ENCODE results near the gene FUT6.

FUT6 gene

DNA sequence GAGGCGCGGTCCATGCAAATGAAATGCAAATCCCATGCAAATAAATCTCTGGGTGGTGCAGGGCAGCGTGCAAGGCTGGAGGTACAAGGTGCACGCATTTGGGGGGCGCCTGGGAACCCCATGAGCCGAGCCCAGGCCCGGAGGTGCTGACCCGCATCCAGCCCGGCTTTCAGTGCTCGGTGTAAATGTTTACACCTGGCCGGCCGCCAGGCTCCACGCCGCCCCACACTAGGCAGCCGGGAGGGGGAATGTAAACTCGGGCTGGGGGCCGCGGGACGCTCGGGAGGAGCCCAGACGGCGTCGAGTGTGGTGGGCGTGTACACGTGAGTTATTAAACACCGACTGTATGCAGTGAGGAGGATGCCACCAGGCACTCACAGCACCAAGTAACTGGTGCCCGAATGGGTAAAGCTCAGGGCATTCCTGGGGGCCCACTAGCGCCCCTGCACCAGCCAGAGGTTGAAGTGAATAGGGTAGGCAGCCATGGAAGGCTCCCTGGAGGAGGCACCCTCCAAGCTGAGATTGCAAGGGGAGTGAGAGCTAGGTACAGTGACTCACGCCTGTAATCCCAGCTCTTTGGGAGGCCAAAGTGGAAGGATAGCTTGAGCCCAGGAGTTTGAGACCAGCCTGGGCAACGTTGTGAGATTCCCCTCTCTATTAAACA lies 17.2 kb downstream of the FUT6 start:
- no peaks in the 10 kb centered on the region for H3K9me3 ChIP-seq (ENCODE audit: insufficient read depth, low read depth, low read length)
- no peak overlapping the region for H3K9ac ChIP-seq (ENCODE audit: low read depth, low read length)
- no peak overlapping the region for H3K27ac ChIP-seq (ENCODE audit: low read length)
- H3K27me3 ChIP-seq (ENCODE audit: insufficient read depth, low read length): no peaks in the 10 kb centered on the region
- H3K4me3 ChIP-seq (ENCODE audit: low read length): no peak overlapping the region
- no peaks in the 10 kb centered on the region for H3K36me3 ChIP-seq (ENCODE audit: insufficient read depth, low read depth, low read length)
- no peaks in the 10 kb centered on the region for H3K4me1 ChIP-seq (ENCODE audit: insufficient read depth, low read length)

- Histone ChIP-seq H3K4me3 (ENCODE audit: low read length) (no peak overlapping the region), H3K36me3 (ENCODE audit: insufficient read depth, low read depth, low read length) (no peaks in the 10 kb centered on the region), H3K27ac (ENCODE audit: low read length) (no peak overlapping the region), H3K27me3 (ENCODE audit: insufficient read depth, low read length) (no peaks in the 10 kb centered on the region), H3K4me1 (ENCODE audit: insufficient read depth, low read length) (no peaks in the 10 kb centered on the region), H3K9me3 (ENCODE audit: insufficient read depth, low read depth, low read length) (no peaks in the 10 kb centered on the region), H3K9ac (ENCODE audit: low read depth, low read length) (no peak overlapping the region)
Measured at GRCh38 chr19:5821521-5822180, 17.9 kb downstream of the FUT6 start.

GRCh38 chr19:5820785-5821184 lies 18.7 kb downstream of the FUT6 start:
- no peaks in the 10 kb centered on the region for H3K27me3 ChIP-seq (ENCODE audit: insufficient read depth, low read length)
- no peaks in the 10 kb centered on the region for H3K9me3 ChIP-seq (ENCODE audit: insufficient read depth, low read depth, low read length)
- H3K36me3 ChIP-seq (ENCODE audit: insufficient read depth, low read depth, low read length): no peaks in the 10 kb centered on the region
- no peak overlapping the region for H3K9ac ChIP-seq (ENCODE audit: low read depth, low read length)
- H3K27ac ChIP-seq (ENCODE audit: low read length): no peak overlapping the region
- H3K4me3 ChIP-seq (ENCODE audit: low read length): no peak overlapping the region
- no peaks in the 10 kb centered on the region for H3K4me1 ChIP-seq (ENCODE audit: insufficient read depth, low read length)

DNA sequence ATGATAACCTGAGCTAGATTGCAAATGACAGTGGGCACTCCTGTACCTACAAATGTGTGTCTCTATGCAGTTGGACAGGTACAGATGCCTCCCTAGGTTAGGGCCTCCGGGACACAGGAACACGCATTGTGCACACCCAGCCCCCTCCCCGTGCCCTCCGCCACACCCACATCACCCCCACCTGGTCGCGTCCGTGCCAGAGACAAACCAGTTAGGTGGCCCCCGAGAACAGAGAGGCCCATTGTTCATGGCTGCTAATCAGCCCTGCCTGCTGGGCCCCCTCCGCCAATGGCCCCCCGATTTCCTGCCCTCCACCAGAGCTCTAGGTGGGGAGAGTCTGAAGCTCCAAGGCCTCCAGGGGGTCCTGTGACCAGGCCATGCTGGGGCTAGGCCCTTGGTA lies 20.9 kb downstream of the FUT6 start:
- no peaks in the 10 kb centered on the region for H3K4me1 ChIP-seq (ENCODE audit: insufficient read depth, low read length)
- H3K4me3 ChIP-seq (ENCODE audit: low read length): no peak overlapping the region
- no peak overlapping the region for H3K27ac ChIP-seq (ENCODE audit: low read length)
- no peaks in the 10 kb centered on the region for H3K27me3 ChIP-seq (ENCODE audit: insufficient read depth, low read length)
- no peaks in the 10 kb centered on the region for H3K9me3 ChIP-seq (ENCODE audit: insufficient read depth, low read depth, low read length)
- H3K9ac ChIP-seq (ENCODE audit: low read depth, low read length): no peak overlapping the region
- no peaks in the 10 kb centered on the region for H3K36me3 ChIP-seq (ENCODE audit: insufficient read depth, low read depth, low read length)

DNA sequence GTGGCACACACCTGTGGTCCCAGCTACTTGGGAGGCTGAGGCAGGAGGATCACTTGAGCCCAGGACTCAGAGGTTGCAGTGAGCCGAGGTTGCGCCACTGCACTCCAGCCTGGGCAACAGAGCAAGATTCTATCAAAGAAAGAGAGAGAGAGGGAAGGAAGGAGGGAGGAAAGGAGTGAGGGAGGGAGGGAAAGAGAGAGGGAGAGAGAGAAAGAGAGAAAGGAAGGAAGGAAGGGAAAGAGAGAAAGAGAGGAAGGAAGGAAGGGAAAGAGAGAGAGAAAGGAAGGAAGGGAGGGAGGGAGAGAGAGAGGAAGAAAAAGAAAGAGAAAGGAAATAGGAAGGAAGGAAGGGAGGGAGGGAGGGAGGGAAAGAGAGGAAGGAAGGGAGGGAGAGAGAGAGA lies 22.3 kb downstream of the FUT6 start:
- no peak overlapping the region for H3K9ac ChIP-seq (ENCODE audit: low read depth, low read length)
- H3K27ac ChIP-seq (ENCODE audit: low read length): no peak overlapping the region
- no peaks in the 10 kb centered on the region for H3K27me3 ChIP-seq (ENCODE audit: insufficient read depth, low read length)
- H3K36me3 ChIP-seq (ENCODE audit: insufficient read depth, low read depth, low read length): no peaks in the 10 kb centered on the region
- H3K9me3 ChIP-seq (ENCODE audit: insufficient read depth, low read depth, low read length): no peaks in the 10 kb centered on the region
- no peaks in the 10 kb centered on the region for H3K4me1 ChIP-seq (ENCODE audit: insufficient read depth, low read length)
- no peak overlapping the region for H3K4me3 ChIP-seq (ENCODE audit: low read length)

- Histone ChIP-seq H3K36me3 (ENCODE audit: insufficient read depth, low read depth, low read length) (no peaks in the 10 kb centered on the region), H3K27ac (ENCODE audit: low read length) (no peak overlapping the region), H3K27me3 (ENCODE audit: insufficient read depth, low read length) (no peaks in the 10 kb centered on the region), H3K9me3 (ENCODE audit: insufficient read depth, low read depth, low read length) (no peaks in the 10 kb centered on the region), H3K4me3 (ENCODE audit: low read length) (no peak overlapping the region), H3K4me1 (ENCODE audit: insufficient read depth, low read length) (no peaks in the 10 kb centered on the region), H3K9ac (ENCODE audit: low read depth, low read length) (no peak overlapping the region)
Measured at GRCh38 chr19:5814852-5815246, 24.7 kb downstream of the FUT6 start.

GRCh38 chr19:5814123-5814851 lies 25.2 kb downstream of the FUT6 start:
- H3K27ac ChIP-seq (ENCODE audit: low read length): no peak overlapping the region
- H3K9ac ChIP-seq (ENCODE audit: low read depth, low read length): no peak overlapping the region
- no peaks in the 10 kb centered on the region for H3K36me3 ChIP-seq (ENCODE audit: insufficient read depth, low read depth, low read length)
- H3K9me3 ChIP-seq (ENCODE audit: insufficient read depth, low read depth, low read length): no peaks in the 10 kb centered on the region
- no peaks in the 10 kb centered on the region for H3K4me1 ChIP-seq (ENCODE audit: insufficient read depth, low read length)
- no peaks in the 10 kb centered on the region for H3K27me3 ChIP-seq (ENCODE audit: insufficient read depth, low read length)
- no peak overlapping the region for H3K4me3 ChIP-seq (ENCODE audit: low read length)

DNA sequence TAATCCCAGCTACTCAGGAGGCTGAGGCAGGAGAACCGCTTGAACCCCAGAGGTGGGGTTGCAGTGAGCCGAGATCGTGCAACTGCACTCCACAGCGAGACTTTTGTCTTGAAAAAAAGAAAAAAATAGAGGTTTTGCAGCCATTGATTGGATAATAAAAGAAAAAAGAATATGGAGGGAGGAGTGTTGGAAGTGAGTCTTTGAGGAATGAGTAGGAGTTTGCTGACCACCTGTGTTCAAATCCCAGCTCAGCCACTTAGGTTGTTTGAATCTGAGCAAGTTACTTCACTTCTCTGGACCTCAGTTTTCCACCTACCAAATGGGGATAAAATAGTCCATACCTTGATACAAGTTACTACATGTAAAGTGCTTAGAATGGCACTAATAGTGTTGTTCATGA lies 28.4 kb downstream of the FUT6 start:
- Histone ChIP-seq H3K4me1 (ENCODE audit: insufficient read depth, low read length) (no peaks in the 10 kb centered on the region; the same call in 1 of the 2 replicates), H3K27me3 (ENCODE audit: insufficient read depth, low read length) (peaks cover 7% of the 10 kb centered on the region; the same call in 1 of the 2 replicates), H3K4me3 (ENCODE audit: low read length) (no peak overlapping the region), H3K36me3 (ENCODE audit: insufficient read depth, low read depth, low read length) (no peaks in the 10 kb centered on the region), H3K9me3 (ENCODE audit: insufficient read depth, low read depth, low read length) (no peaks in the 10 kb centered on the region), H3K9ac (ENCODE audit: low read depth, low read length) (no peak overlapping the region), H3K27ac (ENCODE audit: low read length) (no peak overlapping the region)

GRCh38 chr19:5809469-5809868 lies 30.0 kb downstream of the FUT6 start:
- no peak overlapping the region for H3K9ac ChIP-seq (ENCODE audit: low read depth, low read length)

DNA sequence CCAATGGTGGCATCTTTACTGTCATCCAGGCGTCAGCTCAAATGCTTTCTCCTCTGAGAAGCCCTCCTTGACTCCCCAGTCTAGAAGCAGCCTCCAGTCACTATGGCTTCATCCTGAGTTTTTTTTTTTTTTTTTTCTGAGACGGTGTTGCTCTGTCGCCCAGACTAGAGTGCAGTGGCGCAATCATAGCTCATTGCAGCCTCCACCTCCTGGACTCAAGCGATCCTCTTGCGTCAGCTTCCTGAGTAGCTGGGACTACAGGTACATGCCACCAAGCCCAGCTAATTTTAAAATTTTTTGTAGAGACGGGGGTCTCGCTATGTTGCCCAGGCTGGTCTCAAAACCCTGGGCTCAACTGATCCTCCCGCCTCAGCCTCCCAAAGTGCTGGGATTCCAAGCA lies 30.4 kb downstream of the FUT6 start:
- no peaks in the 10 kb centered on the region for H3K36me3 ChIP-seq (ENCODE audit: insufficient read depth, low read depth, low read length)
- H3K4me1 ChIP-seq (ENCODE audit: insufficient read depth, low read length): no peaks in the 10 kb centered on the region; the same call in 1 of the 2 replicates
- no peaks in the 10 kb centered on the region for H3K9me3 ChIP-seq (ENCODE audit: insufficient read depth, low read depth, low read length)
- H3K4me3 ChIP-seq (ENCODE audit: low read length): no peak overlapping the region
- no peak overlapping the region for H3K9ac ChIP-seq (ENCODE audit: low read depth, low read length)
- peaks cover 14% of the 10 kb centered on the region; the same call in 1 of the 2 replicates for H3K27me3 ChIP-seq (ENCODE audit: insufficient read depth, low read length)
- H3K27ac ChIP-seq (ENCODE audit: low read length): no peak overlapping the region

More at GRCh38 chr19:5809469-5809868, 30.0 kb downstream of the FUT6 start:
- Histone ChIP-seq H3K4me1 (ENCODE audit: insufficient read depth, low read length) (no peaks in the 10 kb centered on the region; the same call in 1 of the 2 replicates), H3K27me3 (ENCODE audit: insufficient read depth, low read length) (peaks cover 14% of the 10 kb centered on the region; the same call in 1 of the 2 replicates), H3K9me3 (ENCODE audit: insufficient read depth, low read depth, low read length) (no peaks in the 10 kb centered on the region), H3K36me3 (ENCODE audit: insufficient read depth, low read depth, low read length) (no peaks in the 10 kb centered on the region), H3K4me3 (ENCODE audit: low read length) (no peak overlapping the region), H3K27ac (ENCODE audit: low read length) (no peak overlapping the region)

- Histone ChIP-seq H3K4me1 (ENCODE audit: insufficient read depth, low read length) (no peaks in the 10 kb centered on the region; the same call in 1 of the 2 replicates), H3K9ac (ENCODE audit: low read depth, low read length) (no peak overlapping the region), H3K9me3 (ENCODE audit: insufficient read depth, low read depth, low read length) (no peaks in the 10 kb centered on the region), H3K27me3 (ENCODE audit: insufficient read depth, low read length) (peaks cover 20% of the 10 kb centered on the region), H3K4me3 (ENCODE audit: low read length) (no peak overlapping the region), H3K27ac (ENCODE audit: low read length) (no peak overlapping the region), H3K36me3 (ENCODE audit: insufficient read depth, low read depth, low read length) (no peaks in the 10 kb centered on the region)
Measured at GRCh38 chr19:5808120-5808816, 31.2 kb downstream of the FUT6 start.

Data from iPS-20b (cell line).